H1 (cell line): ENCODE results near the gene GANAB.

Experiments
- CEBPB ChIP-seq: IDR thresholded peaks from 2 replicates; pipeline ENCODE4 v1.6.1; 2012; ENCODE audit warnings: low read depth, low read length
- CREB1 ChIP-seq: IDR thresholded peaks from 2 replicates; pipeline ENCODE4 v1.6.1; 2012; ENCODE audit warnings: inconsistent platforms
- EZH2 ChIP-seq: fragments of 200-600 bp; sonication (generic); IDR thresholded peaks from 2 replicates; pipeline ENCODE4 v1.7.1; 2012; ENCODE audit warnings: low read depth, mild to moderate bottlenecking, moderate library complexity, low read length, inconsistent platforms; ENCODE audit not compliant: severe bottlenecking
- GTF2F1 ChIP-seq: IDR thresholded peaks from 2 replicates; pipeline ENCODE4 v1.6.1; 2012; ENCODE audit warnings: low read depth, low read length, improper control_type of control experiment, borderline replicate concordance
- HDAC2 ChIP-seq, 2 experiments: fragments of 300-600 bp in 1 of 2; sonication (generic) in 1 of 2; IDR thresholded peaks; 2 replicates each; pipeline ENCODE4 v1.6.1; 2011 to 2012; ENCODE audit warnings: low read depth in 2 of 2, low read length in 2 of 2, mild to moderate bottlenecking in 2 of 2, moderate library complexity in 2 of 2, borderline replicate concordance in 1 of 2, inconsistent platforms in 1 of 2
- POLR2A ChIP-seq, 2 experiments: IDR thresholded peaks; 1 replicate in 1 of 2; 2 replicates in 1 of 2; pipeline ENCODE4 v1.6.1; 2011; ENCODE audit warnings: low read depth in 2 of 2, low read length in 2 of 2, mild to moderate bottlenecking in 2 of 2; ENCODE audit errors: control extremely low read depth in 1 of 2
- TAF1 ChIP-seq: IDR thresholded peaks from 2 replicates; pipeline ENCODE4 v1.6.1; 2011; ENCODE audit warnings: mild to moderate bottlenecking, low read depth, low read length
- TEAD4 ChIP-seq: IDR thresholded peaks from 2 replicates; pipeline ENCODE4 v1.6.1; 2012; ENCODE audit warnings: low read depth, low read length, inconsistent platforms, mixed read lengths
- TF ChIP-seq, protein P1 (sequence below), 3 experiments: IDR thresholded peaks; 1 replicate in 2 of 3; 2 replicates in 1 of 3; pipeline versions ENCODE4 v1.5.1 to v1.6.1; 2011; ENCODE audit warnings: low read length in 3 of 3, mild to moderate bottlenecking in 3 of 3, inconsistent platforms in 2 of 3, low read depth in 1 of 3, moderate library complexity in 1 of 3; ENCODE audit not compliant: insufficient read depth in 1 of 3; ENCODE audit errors: control extremely low read depth in 1 of 3

DNA sequence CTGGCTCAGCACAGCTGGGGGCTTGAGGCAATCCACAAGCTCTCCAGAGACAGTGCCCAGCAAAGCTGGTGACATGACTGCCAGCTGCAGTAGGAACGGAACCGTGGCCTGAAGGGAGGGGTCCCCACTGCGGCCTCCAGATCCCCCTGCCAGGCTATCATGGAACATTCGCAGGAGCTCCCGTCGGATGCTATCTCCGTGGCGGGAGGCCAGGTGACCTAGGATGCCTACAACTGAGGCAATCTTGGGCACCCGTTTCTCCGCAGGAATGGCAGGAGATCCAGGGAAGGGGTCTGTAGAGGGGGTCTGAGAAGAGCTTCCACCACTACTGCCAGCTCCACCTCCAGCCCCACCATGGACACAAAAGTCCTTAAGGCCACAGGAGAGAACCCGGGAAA is 2.6 kb upstream of the GANAB start:
- no peak for TF ChIP-seq CEBPB
- TF ChIP-seq, protein P1, sequence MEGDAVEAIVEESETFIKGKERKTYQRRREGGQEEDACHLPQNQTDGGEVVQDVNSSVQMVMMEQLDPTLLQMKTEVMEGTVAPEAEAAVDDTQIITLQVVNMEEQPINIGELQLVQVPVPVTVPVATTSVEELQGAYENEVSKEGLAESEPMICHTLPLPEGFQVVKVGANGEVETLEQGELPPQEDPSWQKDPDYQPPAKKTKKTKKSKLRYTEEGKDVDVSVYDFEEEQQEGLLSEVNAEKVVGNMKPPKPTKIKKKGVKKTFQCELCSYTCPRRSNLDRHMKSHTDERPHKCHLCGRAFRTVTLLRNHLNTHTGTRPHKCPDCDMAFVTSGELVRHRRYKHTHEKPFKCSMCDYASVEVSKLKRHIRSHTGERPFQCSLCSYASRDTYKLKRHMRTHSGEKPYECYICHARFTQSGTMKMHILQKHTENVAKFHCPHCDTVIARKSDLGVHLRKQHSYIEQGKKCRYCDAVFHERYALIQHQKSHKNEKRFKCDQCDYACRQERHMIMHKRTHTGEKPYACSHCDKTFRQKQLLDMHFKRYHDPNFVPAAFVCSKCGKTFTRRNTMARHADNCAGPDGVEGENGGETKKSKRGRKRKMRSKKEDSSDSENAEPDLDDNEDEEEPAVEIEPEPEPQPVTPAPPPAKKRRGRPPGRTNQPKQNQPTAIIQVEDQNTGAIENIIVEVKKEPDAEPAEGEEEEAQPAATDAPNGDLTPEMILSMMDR (IDR thresholded peaks at IDR 0.05; ENCODE audit: control extremely low read depth in 1 of 3, insufficient read depth in 1 of 3, low read depth in 1 of 3, low read length in 3 of 3) = no peak
- no peak for TF ChIP-seq TAF1
- no peak for TF ChIP-seq POLR2A (IDR thresholded peaks at IDR 0.05; ENCODE audit: control extremely low read depth in 1 of 2, low read depth in 2 of 2, low read length in 2 of 2)
- no peak for TF ChIP-seq EZH2
- TF ChIP-seq TEAD4 = no peak
- TF ChIP-seq GTF2F1 = no peak
- no peak for TF ChIP-seq HDAC2 (IDR thresholded peaks at IDR 0.05; ENCODE audit: borderline replicate concordance in 1 of 2, low read depth in 2 of 2, low read length in 2 of 2)
- no peak for TF ChIP-seq CREB1
